Ascending aorta (tissue), 2 donors: Measurements from ENCODE around the gene TJP2. TPM values are rescaled to one million over a fixed set of nuclear protein-coding genes. Genes with fewer than 3 reads are reported as not detected.
A peak's percentile ranks its signal among the peaks of the same experiment; 100 is the strongest.

Experiments used
- DNase-seq, 2 donors: peaks; one replicate each; pipeline ENCODE4 v3.0.0-alpha.2; 2019; ENCODE audit warnings: low spot score in 2 of 2
- H3K27ac ChIP-seq, 2 donors: fragments of 200-600 bp; sonication (generic); one replicate each; pipeline ENCODE4 v1.5.1; 2016 to 2017; ENCODE audit warnings: mild to moderate bottlenecking in 1 of 2
- H3K27me3 ChIP-seq: fragments of 200-600 bp; sonication (generic); one replicate; pipeline ENCODE4 v1.5.1; 2017
- H3K36me3 ChIP-seq, 2 donors: fragments of 200-600 bp; sonication (generic); one replicate each; pipeline ENCODE4 v1.5.1; 2016
- H3K4me1 ChIP-seq, 2 donors: fragments of 200-600 bp; sonication (generic); one replicate each; pipeline ENCODE4 v1.5.1; 2016 to 2017; ENCODE audit warnings: mild to moderate bottlenecking in 1 of 2
- H3K4me3 ChIP-seq, 2 donors: fragments of 200-600 bp; sonication (generic); one replicate each; pipeline ENCODE4 v1.5.1; 2016 to 2017; ENCODE audit warnings: mild to moderate bottlenecking in 1 of 2
- H3K9me3 ChIP-seq, 2 donors: fragments of 200-600 bp; sonication (generic); one replicate each; pipeline ENCODE4 v1.5.1; 2016
- CTCF ChIP-seq, 3 experiments: fragments of 200-600 bp in 2 of 3; fragments of 450-650 bp in 1 of 3; sonication (generic) in 2 of 3; IDR thresholded peaks; one replicate each; pipeline ENCODE4 v1.5.1; 2016 to 2019; ENCODE audit warnings: antibody characterized with exemption in 3 of 3, mild to moderate bottlenecking in 1 of 3, moderate library complexity in 1 of 3
- intact Hi-C: fragments of 100-400 bp; cut with DNase I; formaldehyde crosslinking; loops from one replicate; pipeline ENCODE4 v1.15.1; 2023
- total RNA-seq: library from RNA; depleted of rRNA; stranded (reverse); fragments of >200 nt; gene quantifications from one replicate; pipeline ENCODE4 v1.1.0, GENCODE V29; 2016

The TJP2 gene
- total RNA-seq, 1 donor from 2014 or later: 154 TPM

- Histone ChIP-seq H3K27ac (no peak overlapping the region), H3K27me3 (no peaks in the 10 kb centered on the region), H3K4me1 (no peaks in the 10 kb centered on the region), H3K9me3 (no peaks in the 10 kb centered on the region), H3K4me3 (no peak overlapping the region), H3K36me3 (peaks cover 45 to 66% of the 10 kb centered on the region in 2 donors)
- intact Hi-C loops: no loop called here
- no peak for DNase-seq
- no peak for TF ChIP-seq CTCF (IDR thresholded peaks at IDR 0.05)
These were observed 44.1 kb downstream of the TJP2 start for GRCh38 chr9:69218166-69218565.

- intact Hi-C loops: no loop called here
- Histone ChIP-seq H3K4me1 (no peaks in the 10 kb centered on the region), H3K36me3 (peaks cover 53 to 79% of the 10 kb centered on the region in 2 donors), H3K27me3 (no peaks in the 10 kb centered on the region), H3K9me3 (no peaks in the 10 kb centered on the region), H3K4me3 (no peak overlapping the region), H3K27ac (no peak overlapping the region)
- no peak for DNase-seq
- no peak for TF ChIP-seq CTCF (IDR thresholded peaks at IDR 0.05)
These were observed 47.0 kb downstream of the TJP2 start for GRCh38 chr9:69221036-69221435.

- no peak overlapping the region for H3K4me3 ChIP-seq
- no peaks in the 10 kb centered on the region for H3K27me3 ChIP-seq
- no peaks in the 10 kb centered on the region for H3K9me3 ChIP-seq
- DNase-seq: no peak
- intact Hi-C loops: no loop called here
- no peak overlapping the region for H3K27ac ChIP-seq
- H3K4me1 ChIP-seq: no peaks in the 10 kb centered on the region
- TF ChIP-seq CTCF (IDR thresholded peaks at IDR 0.05): no peak
- H3K36me3 ChIP-seq: peaks cover 55 to 79% of the 10 kb centered on the region in 2 donors
These were observed 48.9 kb downstream of the TJP2 start for GRCh38 chr9:69222970-69223369.

GRCh38 chr9:69223605-69224004 is 49.5 kb downstream of the TJP2 start:
- H3K27ac ChIP-seq: no peak overlapping the region
- intact Hi-C loops: no loop called here

GRCh38 chr9:69229367-69229766 is 55.3 kb downstream of the TJP2 start:
- peaks cover 45 to 84% of the 10 kb centered on the region in 2 donors for H3K36me3 ChIP-seq
- TF ChIP-seq CTCF (IDR thresholded peaks at IDR 0.05): no peak
- H3K4me1 ChIP-seq: no peaks in the 10 kb centered on the region
- no peak overlapping the region for H3K27ac ChIP-seq
- no peaks in the 10 kb centered on the region for H3K27me3 ChIP-seq
- no peaks in the 10 kb centered on the region for H3K9me3 ChIP-seq
- no peak overlapping the region for H3K4me3 ChIP-seq
- DNase-seq: no peak
- intact Hi-C loops: no loop called here

More at GRCh38 chr9:69223605-69224004, 49.5 kb downstream of the TJP2 start:
- no peak for DNase-seq
- TF ChIP-seq CTCF (IDR thresholded peaks at IDR 0.05): peak in 2 of 3 experiments; percentile 55 to 61
- Histone ChIP-seq H3K4me3 (no peak overlapping the region), H3K27me3 (no peaks in the 10 kb centered on the region), H3K36me3 (peaks cover 52 to 77% of the 10 kb centered on the region in 2 donors), H3K4me1 (no peaks in the 10 kb centered on the region), H3K9me3 (no peaks in the 10 kb centered on the region)

- peaks cover 55 to 86% of the 10 kb centered on the region in 2 donors for H3K36me3 ChIP-seq
- H3K9me3 ChIP-seq: no peaks in the 10 kb centered on the region
- intact Hi-C loops: no loop called here
- DNase-seq: no peak
- no peak overlapping the region for H3K4me3 ChIP-seq
- H3K27me3 ChIP-seq: no peaks in the 10 kb centered on the region
- no peaks in the 10 kb centered on the region for H3K4me1 ChIP-seq
- no peak for TF ChIP-seq CTCF (IDR thresholded peaks at IDR 0.05)
- H3K27ac ChIP-seq: no peak overlapping the region
These were observed 58.1 kb downstream of the TJP2 start for GRCh38 chr9:69232135-69232534.
